Activated CD4-positive, alpha-beta T cell treated with anti-CD3 and anti-CD28 coated beads for 48 hours (primary cell): ENCODE data around the gene UBE2E3.

ENCODE experiments used
- DNase-seq: peaks from one replicate; pipeline ENCODE4 v3.0.0-alpha.2; 2020

UBE2E3 gene

DNA sequence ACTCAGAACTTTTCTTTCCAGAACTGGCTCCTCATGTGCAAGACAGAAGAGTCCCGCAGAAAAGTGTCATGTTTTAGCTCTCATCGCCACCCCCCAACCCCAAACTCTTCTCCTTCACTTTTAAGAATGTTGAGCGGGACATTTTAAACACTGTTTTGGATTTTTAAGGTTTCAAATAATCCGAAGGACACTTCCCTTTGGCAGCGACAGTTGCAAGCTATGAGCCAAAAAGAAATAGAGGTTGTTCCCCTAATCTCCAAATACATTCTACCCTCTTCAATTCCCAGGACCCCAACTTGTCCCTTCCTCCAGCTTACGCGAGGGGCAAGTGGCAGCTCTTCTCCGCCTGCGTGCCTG lies 678 bp upstream of the UBE2E3 start:
- no peak for DNase-seq

DNA sequence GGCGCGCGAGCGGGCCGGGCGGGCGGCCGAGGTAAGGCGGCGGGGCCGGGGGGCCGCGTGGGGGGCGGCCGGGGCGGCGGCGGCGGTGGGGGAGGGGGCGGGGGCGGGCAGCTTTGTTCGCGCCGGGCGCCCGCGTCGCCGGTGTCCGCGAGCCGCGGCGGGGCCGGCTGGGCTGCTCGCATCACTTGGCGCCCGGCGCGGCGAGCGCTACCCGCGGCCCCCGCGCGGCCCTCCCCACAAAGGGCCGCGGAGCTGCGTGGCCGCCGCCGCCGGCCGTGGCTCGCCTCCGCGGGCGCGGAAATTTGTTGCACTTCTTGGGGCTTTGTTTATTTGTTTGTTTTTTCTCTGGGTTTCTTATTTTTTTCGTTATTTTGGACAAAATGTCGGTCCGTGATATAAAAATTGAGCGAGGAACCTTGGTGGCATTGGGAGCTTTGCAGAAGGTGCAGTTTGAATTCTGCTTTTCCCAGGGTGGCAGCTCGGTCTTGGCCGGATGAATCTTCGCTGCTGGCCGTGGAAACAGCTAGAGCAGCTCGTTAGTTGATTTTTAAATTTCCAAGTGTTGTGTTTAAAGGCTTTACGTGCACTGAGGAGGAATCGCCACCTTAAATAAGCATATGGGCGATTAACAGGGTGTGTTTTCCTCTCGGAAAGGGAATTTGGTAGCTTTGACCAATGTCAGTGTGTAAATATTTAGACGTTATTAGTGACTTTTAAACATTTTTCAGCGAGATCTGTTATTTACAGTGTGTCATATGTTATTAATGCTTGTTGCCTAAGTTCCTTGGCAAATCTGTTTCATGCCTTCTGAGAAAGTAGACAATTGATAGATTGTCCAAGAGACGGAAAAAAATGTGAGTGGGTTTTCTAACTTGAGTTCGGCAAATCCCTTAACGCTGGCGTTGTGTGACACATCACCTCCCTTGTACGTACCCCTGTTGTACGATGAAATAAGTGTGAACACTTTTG lies 822 bp downstream of the UBE2E3 start:
- peak; percentile 22 for DNase-seq

DNA sequence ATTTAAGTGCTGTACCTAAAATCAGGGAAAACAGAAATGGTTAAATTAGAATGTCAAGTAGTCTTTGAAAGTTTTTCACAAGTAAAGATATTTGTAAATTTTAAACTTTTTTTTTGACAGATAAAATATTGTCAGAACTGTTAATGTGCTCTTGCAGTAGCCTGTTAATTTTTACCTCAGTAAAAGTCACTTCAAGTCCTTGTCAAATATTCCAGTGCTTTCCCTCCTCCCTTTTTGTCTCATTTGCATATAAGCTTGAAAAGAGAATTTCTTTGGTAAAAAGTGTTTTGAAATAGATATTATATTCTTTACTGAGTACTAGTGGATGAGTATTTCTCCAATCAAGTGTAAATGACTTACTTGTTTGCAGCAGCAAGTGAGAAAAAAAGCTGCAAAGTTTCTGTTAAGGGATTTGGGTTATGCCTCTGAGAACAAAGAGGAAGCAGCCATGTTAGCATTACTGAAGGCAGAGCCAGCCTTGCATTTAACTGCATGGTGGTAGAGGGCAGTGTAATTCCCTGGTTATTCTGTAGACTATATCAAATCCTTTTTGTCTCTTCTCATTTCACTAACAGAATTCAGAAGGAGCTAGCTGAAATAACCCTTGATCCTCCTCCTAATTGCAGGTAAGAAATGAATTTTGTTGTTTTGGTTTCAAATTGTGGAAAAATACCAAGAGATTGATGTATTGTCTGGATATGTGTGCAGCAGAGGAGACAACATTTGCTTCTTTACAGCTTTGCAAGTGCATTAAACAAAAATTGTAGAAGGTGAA lies 3.2 kb downstream of the UBE2E3 start:
- peak; percentile 9 for DNase-seq

DNA sequence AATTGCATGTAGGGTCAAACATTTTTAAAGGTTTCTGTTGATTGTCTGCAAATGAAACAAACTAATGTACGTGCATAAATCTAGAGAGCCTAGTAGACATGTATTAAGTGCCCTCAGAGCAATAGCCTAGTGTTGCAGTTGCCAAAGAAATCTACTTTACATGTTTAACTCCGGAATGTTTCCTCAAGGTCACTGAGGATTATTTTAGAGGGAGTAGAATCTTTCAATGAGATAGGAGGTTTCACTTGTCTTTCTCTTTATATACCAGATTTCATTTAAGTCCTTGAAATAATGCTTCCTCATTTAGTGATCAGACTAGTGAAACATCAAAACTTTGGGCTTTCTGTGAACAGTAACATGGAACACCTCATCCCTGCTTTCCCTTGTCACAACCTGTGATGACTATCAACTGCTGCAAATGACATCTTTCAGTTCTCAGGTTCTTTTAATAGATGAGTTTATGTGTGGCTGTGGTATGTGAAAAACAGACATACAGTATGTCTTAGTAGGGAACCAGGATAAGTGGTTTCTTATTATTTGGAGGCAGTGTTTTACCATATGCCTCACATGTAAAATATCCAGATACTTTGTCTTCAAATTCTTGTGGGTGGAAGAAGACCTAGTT lies 5.5 kb downstream of the UBE2E3 start:
- DNase-seq = no peak

DNA sequence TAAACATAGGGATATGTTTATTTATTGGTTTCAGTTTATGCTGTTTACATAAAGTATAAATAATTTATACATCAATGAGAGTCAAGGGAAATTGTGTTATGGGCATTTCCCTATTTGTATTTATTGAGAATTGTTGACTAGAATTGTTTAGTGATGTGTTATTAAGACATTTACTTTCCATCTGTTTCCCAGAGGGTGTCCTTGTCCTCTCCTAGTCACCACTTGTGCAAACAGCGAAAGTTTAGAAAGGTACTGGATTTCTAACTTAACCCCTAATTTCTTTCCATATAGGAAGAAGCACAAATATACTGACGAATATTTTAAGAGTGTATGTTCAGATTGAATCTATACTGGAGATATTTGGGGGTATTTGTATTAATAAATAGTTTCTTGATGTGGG lies 6.7 kb downstream of the UBE2E3 start:
- DNase-seq = no peak

DNA sequence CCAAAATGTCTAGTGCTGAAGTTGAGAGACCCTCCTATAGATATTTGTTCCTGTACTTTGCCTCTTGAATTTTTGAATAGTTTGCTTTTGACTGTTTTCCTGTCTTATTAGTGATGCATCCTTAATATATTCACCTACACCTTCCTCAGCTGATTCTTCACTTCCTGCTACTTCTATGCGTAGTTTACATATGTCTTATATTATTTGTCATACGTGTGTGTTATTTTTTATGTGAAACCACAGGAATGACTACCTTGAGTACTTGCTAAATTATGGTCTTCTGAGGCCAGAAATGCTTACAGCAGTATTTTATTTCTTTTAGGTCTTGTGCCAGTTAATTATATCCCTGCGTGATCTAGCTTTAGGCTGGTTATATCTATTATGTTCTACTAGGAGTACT lies 9.9 kb downstream of the UBE2E3 start:
- DNase-seq = no peak

DNA sequence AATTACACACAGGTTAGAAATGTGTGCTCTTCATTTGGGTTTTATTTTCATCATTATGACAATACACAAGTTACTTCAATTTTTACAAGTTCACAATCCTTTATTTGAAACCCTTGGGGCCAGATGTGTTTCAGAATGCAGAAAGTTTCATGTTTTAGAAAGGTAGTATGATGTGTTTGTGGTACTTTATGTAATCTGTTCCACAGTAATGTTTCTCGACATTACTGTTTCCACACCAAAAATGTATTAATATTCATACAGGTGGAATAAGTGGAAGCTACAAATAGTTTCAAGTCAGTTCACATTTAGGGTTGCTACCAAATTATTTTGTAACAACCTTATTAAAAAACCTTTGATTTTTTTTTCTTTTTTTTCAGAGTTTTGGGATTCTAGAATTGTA lies 10.4 kb downstream of the UBE2E3 start:
- no peak for DNase-seq

DNA sequence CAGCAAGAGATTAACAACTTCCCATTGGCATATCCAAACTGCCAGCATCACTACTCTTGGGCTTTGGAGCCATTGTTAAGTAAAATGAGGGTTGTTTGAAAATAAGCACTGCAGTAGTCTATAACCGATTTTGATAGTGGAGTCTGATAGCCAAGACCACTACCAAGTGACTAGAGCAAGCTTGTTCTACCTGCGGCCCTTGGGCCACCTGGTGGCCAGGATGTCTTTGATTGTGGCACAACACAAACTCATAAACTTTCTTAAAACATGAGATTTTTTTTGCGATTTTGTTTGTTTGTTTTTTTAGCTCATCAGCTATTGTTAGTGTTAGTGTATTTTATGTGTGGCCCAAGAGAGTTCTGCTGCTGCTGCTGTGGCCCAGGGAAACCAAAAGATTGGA lies 11.0 kb downstream of the UBE2E3 start:
- DNase-seq = no peak

DNA sequence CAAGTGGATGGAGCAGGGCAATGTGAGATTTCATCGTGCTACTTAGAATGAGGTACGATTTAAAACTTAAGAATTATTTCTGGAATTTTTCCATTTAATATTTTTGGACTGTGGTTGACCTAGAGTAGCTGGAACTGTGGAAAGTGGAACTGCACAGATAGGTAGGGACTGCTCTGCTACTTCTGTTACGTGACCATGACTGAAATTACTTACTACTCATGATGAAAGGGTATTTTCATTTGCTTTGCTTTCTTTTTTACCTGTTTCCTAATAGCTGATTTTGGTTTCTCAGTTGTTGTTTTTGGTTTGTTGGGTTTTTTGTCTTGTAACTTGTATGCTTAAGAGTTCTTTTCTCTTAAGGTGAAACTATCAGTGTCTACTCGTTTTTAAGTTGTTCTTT lies 11.4 kb downstream of the UBE2E3 start:
- DNase-seq = no peak

DNA sequence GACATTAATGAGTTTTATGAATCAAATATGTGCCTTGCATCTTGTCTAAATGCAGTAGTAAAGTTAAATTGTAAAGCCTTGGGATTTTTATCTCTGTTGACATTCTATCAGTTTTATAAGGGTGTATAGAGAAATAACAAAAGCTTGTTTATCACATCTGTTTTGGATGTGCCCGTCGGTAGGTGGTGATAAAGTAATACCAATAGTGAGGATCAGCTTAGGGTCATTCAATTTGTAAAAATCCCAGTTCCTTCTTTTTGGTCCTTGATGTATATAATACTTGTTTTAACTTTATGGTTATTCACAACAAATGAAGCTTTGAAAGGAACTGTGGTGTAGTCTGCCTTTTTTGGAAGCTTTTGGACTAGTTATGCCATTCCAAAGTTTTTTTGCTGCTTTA lies 12.6 kb downstream of the UBE2E3 start:
- DNase-seq = no peak

DNA sequence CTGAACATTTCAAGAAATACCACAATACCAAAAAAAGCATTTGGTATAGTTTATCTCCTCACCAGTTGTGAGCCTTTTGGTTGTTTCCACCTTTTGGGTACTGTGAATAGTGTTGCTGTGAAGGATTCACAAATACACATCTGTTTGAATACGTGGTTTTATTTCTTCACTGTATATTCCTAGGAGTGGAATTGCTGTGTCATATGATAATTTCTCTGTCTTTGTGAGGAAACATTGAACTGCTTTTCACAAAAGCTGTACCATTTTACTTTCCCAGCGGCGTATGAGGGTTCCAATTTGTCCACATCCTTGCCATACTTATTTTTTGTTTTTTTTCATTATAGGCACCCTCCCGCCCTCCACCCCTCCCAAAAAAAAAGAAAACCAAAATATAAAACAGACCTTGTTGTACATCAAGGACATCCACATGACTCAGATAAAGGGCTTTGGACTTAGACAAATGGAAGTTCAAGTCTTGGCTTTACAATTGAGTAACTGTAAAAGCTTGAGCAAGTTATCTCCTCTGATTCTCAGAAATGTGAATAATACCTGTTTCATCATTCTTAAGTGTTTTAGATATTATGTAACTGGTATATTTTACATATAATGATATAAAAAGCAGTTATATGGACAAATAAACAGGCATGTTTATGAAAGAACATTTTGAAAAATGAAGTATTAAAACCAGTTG lies 19.0 kb downstream of the UBE2E3 start:
- DNase-seq = no peak

DNA sequence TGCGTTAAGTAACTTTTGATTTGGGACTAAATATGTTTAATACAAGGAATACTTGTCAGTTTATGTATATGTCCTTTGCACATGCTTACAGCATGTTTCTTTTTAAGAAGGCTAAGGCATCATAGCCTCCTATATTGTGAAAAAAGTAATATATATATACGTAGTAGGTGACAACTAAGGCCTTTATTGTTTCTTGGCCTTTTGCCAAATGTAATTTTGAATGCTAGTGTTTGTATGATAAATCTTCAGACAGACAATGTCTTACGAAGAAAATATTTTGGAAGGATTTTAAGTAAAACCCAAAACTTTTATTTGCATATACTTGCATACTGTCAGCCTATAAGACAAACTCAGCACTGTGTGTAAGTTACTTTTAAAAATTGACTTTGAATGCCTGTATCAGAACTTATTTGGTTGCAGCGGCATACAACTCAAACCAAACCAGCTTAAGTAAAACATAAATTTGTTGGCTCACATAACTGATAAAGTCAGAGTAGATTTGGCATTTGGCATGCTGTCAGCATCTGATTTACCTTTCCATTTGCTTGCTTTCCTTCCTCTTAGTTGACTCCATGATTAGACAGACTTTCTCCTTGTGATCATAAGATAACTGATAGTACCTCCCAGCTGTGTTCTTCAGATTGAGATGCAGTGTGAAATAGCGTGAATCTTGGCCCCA lies 24.4 kb downstream of the UBE2E3 start:
- DNase-seq = no peak

DNA sequence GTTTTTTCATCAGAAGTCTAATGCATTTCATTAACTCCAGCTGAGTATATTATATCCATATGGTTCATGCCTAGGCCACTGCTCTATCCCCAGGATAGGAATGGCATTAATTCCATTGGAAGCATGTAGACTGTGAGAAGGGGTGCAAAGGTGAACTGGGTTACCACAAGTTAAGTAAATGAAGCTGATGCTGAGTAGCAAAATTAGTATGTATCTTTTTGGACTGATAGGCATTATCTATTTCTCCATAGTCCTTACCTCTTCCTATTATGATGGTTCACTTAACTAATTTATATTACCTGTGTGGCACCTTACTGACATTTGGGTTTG lies 24.9 kb downstream of the UBE2E3 start:
- no peak for DNase-seq

DNA sequence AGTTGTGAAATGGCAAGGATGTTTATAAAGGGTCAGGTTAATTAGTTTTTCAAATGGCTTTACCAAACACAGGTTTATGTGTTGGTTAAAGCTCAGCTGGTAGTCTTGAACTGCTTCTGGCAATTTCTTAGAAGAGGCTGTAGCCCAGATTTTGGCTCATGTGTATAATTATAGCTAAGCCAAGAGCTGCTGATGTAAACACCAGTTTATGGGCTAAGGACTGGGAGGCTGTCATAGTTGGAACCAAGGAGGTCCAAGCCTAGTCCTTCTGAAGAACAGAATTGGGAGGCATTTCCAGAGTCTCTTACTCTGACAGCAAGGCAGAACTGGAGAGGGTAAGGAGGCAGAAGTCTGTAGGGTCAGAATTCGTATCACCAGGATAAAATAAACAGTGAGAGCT lies 25.4 kb downstream of the UBE2E3 start:
- no peak for DNase-seq

DNA sequence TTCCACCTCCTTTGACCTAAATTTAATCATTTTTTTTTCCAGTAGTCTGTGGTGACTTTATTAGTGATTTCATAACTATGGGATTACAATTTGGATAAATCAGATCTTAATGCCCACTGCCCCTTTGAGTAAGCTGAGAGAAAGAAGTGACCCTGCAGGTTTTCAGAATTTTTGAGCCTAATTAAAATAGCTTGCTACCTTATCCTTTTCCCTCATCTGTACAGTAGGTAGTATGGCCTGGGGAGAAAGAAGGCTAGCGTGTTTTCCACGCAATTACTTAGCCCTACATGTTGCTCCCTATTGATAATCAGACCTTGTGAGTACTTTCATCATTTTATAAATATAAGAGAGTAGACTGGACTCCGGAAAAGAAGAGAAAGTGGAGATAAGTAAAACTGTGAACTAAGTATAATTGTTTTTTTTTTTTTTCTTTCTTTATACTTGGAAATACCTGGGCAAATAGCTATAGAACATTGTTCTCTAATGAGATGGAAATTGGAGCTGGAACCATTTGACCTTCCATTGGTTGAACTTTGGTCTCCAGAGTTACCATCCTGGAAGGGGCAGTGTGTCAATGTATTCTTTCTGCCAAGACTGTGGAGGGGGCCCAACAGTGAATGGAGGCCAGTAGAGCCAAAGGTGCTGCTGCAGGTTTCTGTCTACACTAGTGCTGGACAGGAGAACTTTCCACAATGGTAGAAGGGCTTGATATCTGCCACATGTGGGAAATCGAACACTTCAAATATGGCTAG lies 26.9 kb downstream of the UBE2E3 start:
- DNase-seq = no peak

DNA sequence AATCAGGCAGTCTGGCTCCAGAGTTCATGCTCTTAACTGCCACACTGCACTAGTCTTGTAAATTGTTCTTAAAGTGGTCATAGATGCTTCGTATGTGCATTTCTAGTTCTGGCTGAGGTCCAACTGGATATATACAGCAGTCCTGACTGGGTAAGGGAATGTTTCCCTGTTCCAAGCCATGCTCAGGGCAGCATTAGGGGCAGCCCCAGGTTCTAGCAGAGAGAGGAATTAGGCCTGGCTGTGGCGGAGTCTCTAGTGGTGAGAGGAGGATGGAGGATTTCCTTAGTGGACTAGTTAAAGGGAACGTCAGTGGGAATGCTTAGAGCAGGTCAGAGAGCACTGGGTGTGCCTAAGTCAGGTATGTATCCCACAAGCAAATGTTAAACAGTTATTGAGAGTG lies 28.0 kb downstream of the UBE2E3 start:
- no peak for DNase-seq

DNA sequence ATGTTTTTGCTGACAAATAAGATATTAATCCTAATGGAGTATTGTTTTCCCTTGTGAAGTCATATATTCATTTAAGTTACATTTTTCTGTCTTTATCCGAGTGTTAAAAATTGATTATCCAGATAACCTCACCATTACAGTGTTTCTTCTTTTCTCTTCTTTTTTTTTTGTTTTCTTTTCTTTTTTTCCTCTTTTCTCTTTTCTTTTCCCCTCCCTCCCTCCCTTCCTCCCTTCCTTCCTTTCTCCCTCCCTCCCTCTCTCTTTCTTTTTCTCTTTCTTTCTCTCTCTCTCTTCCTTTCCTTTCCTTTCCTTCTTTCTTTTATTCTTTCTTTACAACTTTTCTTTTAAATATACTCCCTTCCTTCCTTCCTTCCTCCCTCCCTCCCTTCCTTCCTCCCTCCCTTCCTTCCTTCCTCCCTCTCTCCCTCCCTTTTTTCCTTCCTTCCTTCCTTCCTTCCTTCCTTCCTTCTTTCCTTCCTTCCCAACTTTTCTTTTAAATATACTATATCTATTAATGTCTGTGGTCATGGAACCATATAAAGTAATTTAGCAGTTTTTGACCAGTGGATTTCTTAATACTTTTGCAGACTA lies 40.9 kb downstream of the UBE2E3 start:
- no peak for DNase-seq

DNA sequence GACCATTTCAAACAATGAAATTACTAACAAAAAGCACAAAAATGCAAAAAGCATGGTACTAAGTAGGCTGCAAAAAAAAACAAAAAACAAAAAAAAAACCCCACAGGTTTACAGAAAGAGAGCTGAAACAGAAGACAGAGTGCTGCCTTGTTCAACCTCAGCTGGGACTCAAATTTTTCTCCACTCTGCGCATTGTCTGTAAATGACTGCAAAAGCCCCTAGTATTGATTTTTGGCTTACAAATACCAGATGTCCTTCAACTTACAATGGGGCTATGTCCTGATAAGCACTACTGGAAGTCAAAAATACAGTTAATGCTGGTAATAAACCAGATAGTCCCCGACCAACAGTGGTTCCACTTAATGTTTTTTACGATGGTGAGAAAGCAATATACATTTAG lies 42.2 kb downstream of the UBE2E3 start:
- DNase-seq = no peak

DNA sequence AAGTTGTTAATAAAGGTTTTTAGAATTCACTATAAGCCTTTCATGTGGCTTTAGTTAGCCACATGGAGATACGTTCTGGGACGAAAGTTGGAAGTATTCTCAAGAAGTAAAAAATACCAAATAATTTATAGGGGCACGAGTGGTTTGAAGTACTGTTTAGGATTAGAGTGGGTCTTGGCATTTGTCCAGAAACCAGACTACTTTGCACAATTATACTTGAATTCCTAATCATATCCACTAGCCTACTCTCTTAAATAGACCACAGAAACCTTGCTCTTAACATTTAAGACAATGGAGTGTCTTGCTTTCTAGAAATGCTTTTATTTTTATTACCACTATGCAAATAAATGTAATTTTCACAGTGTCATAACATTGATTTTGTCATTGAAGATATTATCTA lies 44.6 kb downstream of the UBE2E3 start:
- DNase-seq = no peak

DNA sequence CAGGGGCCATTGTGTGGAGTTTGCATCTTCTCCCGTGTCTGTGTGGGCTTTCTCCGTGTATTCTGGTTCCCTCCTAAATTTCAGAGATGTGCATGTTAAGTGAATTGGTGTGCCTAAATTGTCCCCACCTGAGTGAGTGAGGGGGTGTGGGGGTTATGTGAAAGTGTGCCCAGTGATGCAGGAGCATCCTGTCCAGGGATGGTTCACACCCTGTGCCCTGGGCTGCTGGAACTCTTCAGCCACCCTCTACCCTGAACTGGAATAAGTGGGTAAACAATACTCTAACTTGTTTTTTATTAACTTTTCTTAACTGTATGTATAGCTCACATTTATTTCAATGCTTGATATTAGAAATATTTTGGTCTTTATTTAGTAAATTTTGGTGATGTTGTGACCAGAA lies 56.0 kb downstream of the UBE2E3 start:
- no peak for DNase-seq

DNA sequence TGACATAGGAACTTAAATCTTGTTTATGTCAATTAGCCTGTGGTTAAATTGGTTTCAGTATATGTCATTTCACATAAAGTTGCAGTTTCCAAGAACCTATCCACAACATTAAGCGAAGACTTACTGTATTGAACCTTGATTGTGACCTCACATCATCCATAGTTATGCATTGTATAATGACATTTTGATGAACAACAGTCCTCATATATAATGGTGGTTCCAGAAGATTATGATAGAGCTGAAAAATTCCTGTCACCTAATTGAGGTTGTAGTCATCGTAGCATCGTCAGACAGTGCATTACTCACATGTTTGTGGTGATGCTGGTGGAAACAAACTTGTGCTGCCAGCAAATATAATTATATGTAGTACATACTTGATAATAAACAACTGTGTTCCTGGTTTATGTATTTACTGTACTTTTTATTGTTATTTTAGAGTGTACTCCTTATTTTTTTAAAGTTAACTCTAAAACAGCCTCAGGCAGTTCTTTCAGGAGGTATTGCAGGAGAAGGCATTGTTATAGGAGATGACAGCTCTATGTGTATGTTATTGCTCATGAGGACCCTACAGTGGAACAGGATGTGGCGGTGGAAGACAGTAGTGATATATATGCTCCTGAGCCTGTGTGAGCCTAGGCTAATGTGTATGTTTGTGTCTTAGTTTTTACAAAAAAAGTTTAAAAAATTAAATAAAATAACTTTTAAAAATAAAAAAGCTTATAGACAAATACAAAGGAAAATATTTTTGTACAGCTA lies 56.6 kb downstream of the UBE2E3 start:
- DNase-seq = peak; percentile 21
